Raji (cell line): Measurements from ENCODE around the gene CALHM4.

ENCODE experiments used
- POLR2A ChIP-seq: IDR thresholded peaks from 2 replicates; pipeline ENCODE4 v1.6.1; 2011; ENCODE audit warnings: low read depth, low read length, control low read depth; ENCODE audit not compliant: insufficient read depth

CALHM4 gene

GRCh38 chr6:116553451-116553850 lies at the start of gene CALHM4:
TSS of gene CALHM4 (plus strand) at chr6:116553751. CDS start at chr6:116553794, 43 bp downstream.
- TF ChIP-seq POLR2A: no peak

- no peak for TF ChIP-seq POLR2A
Measured at GRCh38 chr6:116507324-116507723, 46.2 kb upstream of the CALHM4 start.

- no peak for TF ChIP-seq POLR2A
Measured at GRCh38 chr6:116508527-116508926, 45.0 kb upstream of the CALHM4 start.

GRCh38 chr6:116511424-116512110 lies 42.0 kb upstream of the CALHM4 start, which contains the start of gene CALHM5:
TSS of gene CALHM5 (plus strand) at chr6:116511639. CDS start at chr6:116511697, 58 bp downstream.
- TF ChIP-seq POLR2A: no peak

- TF ChIP-seq POLR2A: no peak
Measured at GRCh38 chr6:116512111-116512559, 41.4 kb upstream of the CALHM4 start.

- no peak for TF ChIP-seq POLR2A
Measured at GRCh38 chr6:116512734-116513133, 40.8 kb upstream of the CALHM4 start.

- TF ChIP-seq POLR2A: no peak
Measured at GRCh38 chr6:116513224-116513875, 40.2 kb upstream of the CALHM4 start.

GRCh38 chr6:116514111-116514510 lies 39.4 kb upstream of the CALHM4 start:
- no peak for TF ChIP-seq POLR2A

GRCh38 chr6:116515141-116515540 lies 38.4 kb upstream of the CALHM4 start:
- TF ChIP-seq POLR2A: no peak

- TF ChIP-seq POLR2A: no peak
Measured at GRCh38 chr6:116518621-116519368, 34.8 kb upstream of the CALHM4 start.

- TF ChIP-seq POLR2A: no peak
Measured at GRCh38 chr6:116522896-116523295, 30.7 kb upstream of the CALHM4 start.

GRCh38 chr6:116524236-116524635 lies 29.3 kb upstream of the CALHM4 start:
- TF ChIP-seq POLR2A: no peak

- TF ChIP-seq POLR2A: no peak
Measured at GRCh38 chr6:116528133-116528532, 25.4 kb upstream of the CALHM4 start.

- no peak for TF ChIP-seq POLR2A
Measured at GRCh38 chr6:116528780-116529179, 24.8 kb upstream of the CALHM4 start.

GRCh38 chr6:116529466-116530290 lies 23.9 kb upstream of the CALHM4 start:
- no peak for TF ChIP-seq POLR2A
